AG04449 (cell line): Measurements from ENCODE around the gene RBM47.

Experiments
- CTCF ChIA-PET: fragments of 350-600 bp; formaldehyde crosslinking; extraction: SDS; loops from one replicate; lab custom pipeline; 2021; ENCODE audit warnings: antibody characterized with exemption; lab: Yijun Ruan, JAX
- POLR2A ChIA-PET: fragments of 400-600, 350-600 bp; formaldehyde crosslinking; extraction: SDS; loops from one replicate; lab custom pipeline; 2020; ENCODE audit warnings: antibody characterized with exemption, inconsistent platforms; lab: Yijun Ruan, JAX
- DNase-seq: peaks from one replicate; pipeline ENCODE4 v3.0.0-alpha.2; 2010; ENCODE audit warnings: low read depth, low spot score
- H3K4me3 ChIP-seq: 2 replicates; pipeline ENCODE4 v1.5.1; 2011; ENCODE audit warnings: low read depth, mild to moderate bottlenecking, control low read depth, low read length
- TF ChIP-seq, protein P1 (sequence below): IDR thresholded peaks from one replicate; pipeline ENCODE4 v1.5.1; 2011; ENCODE audit warnings: mild to moderate bottlenecking, moderate library complexity, low read length, control low read depth, inconsistent platforms; ENCODE audit not compliant: insufficient read depth; ENCODE audit errors: missing control alignments

The RBM47 gene

DNA sequence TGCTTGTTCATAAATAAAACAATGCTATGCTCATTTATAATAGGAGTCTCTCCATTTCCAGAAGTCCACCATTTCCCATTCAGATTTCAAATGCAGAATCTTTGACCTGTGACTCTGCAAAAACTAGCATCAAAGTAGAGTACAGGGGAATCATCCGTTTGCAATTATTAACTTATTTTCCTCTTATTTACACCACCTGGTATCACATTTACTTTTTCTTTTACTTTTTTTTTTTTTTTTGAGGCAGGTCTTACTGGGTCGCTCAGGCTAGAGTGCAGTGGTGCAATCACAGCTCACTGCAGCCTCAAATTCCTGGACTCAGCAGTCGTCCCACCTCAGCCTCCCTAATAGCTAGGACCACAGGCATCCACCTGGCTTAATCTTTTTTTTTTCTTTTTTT lies 37.6 kb downstream of the RBM47 start:
- ChIA-PET CTCF (no interaction called here), POLR2A (no interaction called here)
- TF ChIP-seq, protein P1, sequence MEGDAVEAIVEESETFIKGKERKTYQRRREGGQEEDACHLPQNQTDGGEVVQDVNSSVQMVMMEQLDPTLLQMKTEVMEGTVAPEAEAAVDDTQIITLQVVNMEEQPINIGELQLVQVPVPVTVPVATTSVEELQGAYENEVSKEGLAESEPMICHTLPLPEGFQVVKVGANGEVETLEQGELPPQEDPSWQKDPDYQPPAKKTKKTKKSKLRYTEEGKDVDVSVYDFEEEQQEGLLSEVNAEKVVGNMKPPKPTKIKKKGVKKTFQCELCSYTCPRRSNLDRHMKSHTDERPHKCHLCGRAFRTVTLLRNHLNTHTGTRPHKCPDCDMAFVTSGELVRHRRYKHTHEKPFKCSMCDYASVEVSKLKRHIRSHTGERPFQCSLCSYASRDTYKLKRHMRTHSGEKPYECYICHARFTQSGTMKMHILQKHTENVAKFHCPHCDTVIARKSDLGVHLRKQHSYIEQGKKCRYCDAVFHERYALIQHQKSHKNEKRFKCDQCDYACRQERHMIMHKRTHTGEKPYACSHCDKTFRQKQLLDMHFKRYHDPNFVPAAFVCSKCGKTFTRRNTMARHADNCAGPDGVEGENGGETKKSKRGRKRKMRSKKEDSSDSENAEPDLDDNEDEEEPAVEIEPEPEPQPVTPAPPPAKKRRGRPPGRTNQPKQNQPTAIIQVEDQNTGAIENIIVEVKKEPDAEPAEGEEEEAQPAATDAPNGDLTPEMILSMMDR: no peak
- H3K4me3 ChIP-seq: no peak overlapping the region
- DNase-seq: no peak

DNA sequence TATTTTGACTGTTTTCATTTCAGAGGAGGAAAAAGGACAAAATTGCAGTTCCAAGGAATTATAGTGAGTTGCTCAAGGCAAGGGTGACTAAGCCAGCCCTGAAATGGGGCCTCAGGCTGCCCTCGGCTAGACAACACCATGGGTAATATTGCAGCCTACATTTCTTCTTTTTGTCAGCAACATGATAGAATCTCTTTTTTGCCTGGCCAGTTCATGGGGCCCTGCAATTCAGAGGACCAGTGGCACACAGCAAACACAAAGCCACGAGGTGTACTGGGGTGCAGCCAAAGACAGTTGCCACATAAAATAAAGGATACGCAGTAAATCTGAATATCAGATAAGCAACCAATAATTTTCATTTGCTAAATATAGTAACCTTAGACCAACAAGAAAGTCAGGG lies 41.8 kb downstream of the RBM47 start:
- ChIA-PET POLR2A (no interaction called here), CTCF (no interaction called here)
- DNase-seq: no peak
- TF ChIP-seq, protein P1: no peak
- H3K4me3 ChIP-seq: no peak overlapping the region

DNA sequence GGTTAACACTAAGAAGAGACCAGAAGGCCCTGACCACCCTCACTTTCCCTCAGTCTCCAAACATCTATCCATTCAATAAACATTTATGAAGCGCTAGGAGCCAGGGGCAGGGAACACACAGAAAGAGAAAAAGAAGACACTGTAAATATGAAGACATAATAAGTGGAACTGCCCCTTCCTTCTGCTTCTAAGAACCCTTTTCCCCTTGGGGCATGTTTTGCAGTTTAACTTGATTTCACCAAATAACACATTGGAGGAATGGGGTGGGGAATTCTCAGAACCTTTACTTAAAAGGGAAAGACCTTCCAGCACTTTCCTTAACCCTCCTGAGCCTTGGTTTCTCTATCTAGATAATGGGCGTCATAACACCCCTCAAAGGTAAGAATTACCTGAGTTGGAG lies 42.3 kb downstream of the RBM47 start:
- TF ChIP-seq, protein P1: no peak
- ChIA-PET CTCF (no interaction called here), POLR2A (no interaction called here)
- no peak for DNase-seq
- no peak overlapping the region for H3K4me3 ChIP-seq

DNA sequence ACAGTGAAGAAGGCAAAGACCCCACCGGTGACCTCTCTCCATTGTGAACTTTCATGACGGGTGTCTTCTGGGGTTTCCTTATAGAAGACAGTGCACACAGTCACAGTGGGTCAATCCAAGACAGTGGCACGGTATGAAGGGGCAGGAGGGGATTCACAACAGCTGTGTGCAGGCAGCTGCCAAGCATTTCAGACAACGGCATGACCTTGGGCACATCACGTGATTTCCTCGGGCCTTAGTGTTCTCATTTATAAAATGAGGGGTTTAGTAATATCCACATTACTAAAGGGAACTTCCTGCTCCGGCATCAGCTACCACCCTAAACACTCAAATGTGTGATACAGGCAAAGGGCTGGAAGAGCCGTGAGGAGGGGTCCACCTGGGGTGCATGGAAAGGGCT lies 42.9 kb downstream of the RBM47 start:
- CTCF ChIA-PET: no interaction called here
- TF ChIP-seq, protein P1: no peak
- POLR2A ChIA-PET: no interaction called here
- no peak for DNase-seq
- no peak overlapping the region for H3K4me3 ChIP-seq

DNA sequence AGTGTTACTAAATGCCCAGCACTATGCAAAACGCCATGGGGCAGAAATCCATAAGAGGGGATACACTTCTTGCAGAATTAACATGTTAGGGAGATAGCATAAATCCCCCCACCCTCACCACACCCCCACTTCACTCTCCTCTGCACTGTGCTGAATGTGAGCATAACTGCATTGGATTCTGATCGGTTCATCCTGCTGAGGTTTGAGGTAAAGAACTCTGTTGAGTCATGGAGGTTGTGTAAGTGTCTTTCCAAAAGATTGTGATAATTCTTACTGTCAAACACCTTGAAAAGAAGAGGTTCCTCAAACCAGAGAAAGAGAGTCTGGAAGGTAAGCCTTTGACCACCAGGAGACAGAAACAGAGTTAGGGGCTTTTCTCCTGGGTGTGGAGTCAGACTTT lies 43.6 kb downstream of the RBM47 start:
- TF ChIP-seq, protein P1: no peak
- no peak for DNase-seq
- no peak overlapping the region for H3K4me3 ChIP-seq
- ChIA-PET POLR2A (no interaction called here), CTCF (no interaction called here)

DNA sequence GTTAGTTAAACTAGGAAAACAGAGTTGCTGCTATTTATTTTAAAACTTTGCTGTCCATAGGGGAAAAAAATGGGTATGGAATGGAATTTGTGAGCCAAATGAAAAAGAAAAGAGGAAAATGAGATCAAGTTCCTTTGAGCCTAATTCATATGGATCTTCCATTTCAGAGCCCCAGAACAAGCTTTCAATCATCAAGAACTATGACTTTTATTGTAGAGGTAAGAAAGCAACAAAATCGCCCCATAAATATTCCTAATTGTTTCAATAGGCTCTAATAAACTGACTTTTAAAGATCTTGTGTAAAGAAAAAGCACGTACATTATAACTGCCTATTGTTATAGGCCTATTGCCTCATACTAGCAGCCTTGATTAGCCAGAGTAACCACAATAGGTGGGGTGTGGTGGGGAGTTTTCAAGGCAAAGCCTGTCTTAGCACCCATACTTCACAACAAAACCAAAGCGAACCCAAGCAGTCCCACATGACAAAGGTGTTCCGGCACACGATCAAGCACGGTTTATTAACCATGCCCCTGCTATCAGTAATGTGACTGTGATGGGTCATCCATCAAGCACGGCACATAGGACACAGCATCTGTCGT lies 44.4 kb downstream of the RBM47 start:
- ChIA-PET POLR2A (no interaction called here), CTCF (no interaction called here)
- TF ChIP-seq, protein P1: no peak
- no peak overlapping the region for H3K4me3 ChIP-seq
- DNase-seq: no peak
